ENCODE measurements around the gene KCNJ11.

GRCh38 chr11:17418444-17419081, 30.1 kb upstream of the KCNJ11 start:
- TF ChIP-seq GATA3 (IDR thresholded peaks at IDR 0.05; ENCODE audit: low read depth, low read length) (no peak), GATA2 (IDR thresholded peaks at IDR 0.05; ENCODE audit: low read depth, low read length) (no peak)
